Fibroblast of peridontal ligament (primary cell): Measurements from ENCODE around the gene GBP3.
"Not testable (repeated sequence)": the region's sequence is repeated elsewhere in the genome, so short reads cannot be mapped to it uniquely, and the experiment has no call there.

Experiments
- DNase-seq: peaks from one replicate; pipeline ENCODE4 v3.0.0-alpha.2; 2010; ENCODE audit errors: extremely low read depth

The GBP3 gene

GRCh38 chr1:89040315-89040626 lies 17.6 kb upstream of the GBP3 start:
- no peak for DNase-seq

GRCh38 chr1:89037186-89037585 lies 14.5 kb upstream of the GBP3 start:
- DNase-seq: no peak

GRCh38 chr1:89035080-89035479 lies 12.4 kb upstream of the GBP3 start:
- DNase-seq: no peak

GRCh38 chr1:89034004-89034403 lies 11.3 kb upstream of the GBP3 start:
- DNase-seq: not testable (repeated sequence)

GRCh38 chr1:89029051-89029450 lies 6.4 kb upstream of the GBP3 start:
- not testable (repeated sequence) for DNase-seq

- DNase-seq: no peak
Measured at GRCh38 chr1:89025928-89026327, 3.3 kb upstream of the GBP3 start.

- DNase-seq: no peak
Measured at GRCh38 chr1:89023026-89023425, 360 bp upstream of the GBP3 start.

GRCh38 chr1:89018318-89018717 lies 4.3 kb downstream of the GBP3 start:
- DNase-seq: not testable (repeated sequence)

- DNase-seq: no peak
Measured at GRCh38 chr1:89008511-89008910, 14.2 kb downstream of the GBP3 start.

GRCh38 chr1:89005286-89006151 lies 17.1 kb downstream of the GBP3 start:
- no peak for DNase-seq

- DNase-seq: not testable (repeated sequence)
Measured at GRCh38 chr1:89002176-89002575, 20.5 kb downstream of the GBP3 start.

GRCh38 chr1:89001510-89001909 lies 21.2 kb downstream of the GBP3 start:
- peak; percentile 25 for DNase-seq

- DNase-seq: peak; percentile 86
Measured at GRCh38 chr1:88998716-88999115, 23.9 kb downstream of the GBP3 start.

- DNase-seq: no peak
Measured at GRCh38 chr1:88990426-88990825, 32.2 kb downstream of the GBP3 start.

GRCh38 chr1:88985692-88986091 lies 37.0 kb downstream of the GBP3 start:
- no peak for DNase-seq

- DNase-seq: peak; percentile 93
Measured at GRCh38 chr1:88985032-88985431, 37.6 kb downstream of the GBP3 start.

- DNase-seq: no peak
Measured at GRCh38 chr1:88984569-88984968, 38.1 kb downstream of the GBP3 start.

GRCh38 chr1:88983791-88984559 lies 38.7 kb downstream of the GBP3 start:
- DNase-seq: peak; percentile 77

- DNase-seq: no peak
Measured at GRCh38 chr1:88982055-88982454, 40.6 kb downstream of the GBP3 start.

GRCh38 chr1:88981506-88981905 lies 41.2 kb downstream of the GBP3 start:
- not testable (repeated sequence) for DNase-seq

- DNase-seq: no peak
Measured at GRCh38 chr1:88980870-88981269, 41.8 kb downstream of the GBP3 start.

- no peak for DNase-seq
Measured at GRCh38 chr1:88979749-88980116, 42.9 kb downstream of the GBP3 start.

GRCh38 chr1:88979054-88979748 lies 43.5 kb downstream of the GBP3 start:
- DNase-seq: no peak
